ENCODE measurements around the gene PAPSS2. TPM values are rescaled to one million over a fixed set of nuclear protein-coding genes. Genes with fewer than 3 reads are reported as not detected.

The PAPSS2 gene
- total RNA-seq, 1 experiment from 2014 or later = 24.5 TPM

DNA sequence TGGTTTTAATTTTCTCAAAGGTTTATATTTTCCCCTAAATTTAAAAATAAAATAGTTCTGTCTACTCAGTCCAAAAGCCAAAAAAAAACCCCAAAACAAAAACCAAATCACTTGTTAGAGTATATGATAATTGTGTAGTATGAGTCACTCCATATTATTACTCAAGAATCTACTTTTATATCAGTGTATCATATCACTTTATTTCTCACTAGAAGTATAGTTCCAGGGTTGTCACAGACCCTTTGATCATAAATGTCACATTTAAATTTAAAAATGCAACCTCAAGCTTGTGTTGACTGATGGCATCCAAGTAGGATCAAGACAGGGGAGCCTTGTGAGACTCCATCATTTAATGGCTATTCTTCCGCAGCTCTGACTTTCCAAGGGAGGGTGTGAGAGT lies 61.0 kb downstream of the PAPSS2 start:
- Histone ChIP-seq H3K27ac (ENCODE audit: insufficient read length, low read depth, low read length) (no peak overlapping the region), H3K9ac (ENCODE audit: extremely low read depth, insufficient read length, low read length) (no peak overlapping the region), H3T11ph (ENCODE audit: low read length) (no peak overlapping the region), H4K8ac (replicated peaks; ENCODE audit: insufficient read length, low read depth, low read length) (no peak overlapping the region), H3K9me3 (ENCODE audit: control insufficient read depth, low read depth, low read length) (no peaks in the 10 kb centered on the region), H3K14ac (ENCODE audit: insufficient read depth, low read length) (no peak overlapping the region), H3K4me2 (ENCODE audit: insufficient read depth, insufficient read length, low read length) (no peak overlapping the region), H3K4ac (ENCODE audit: low read depth, low read length) (no peak overlapping the region), H3K18ac (ENCODE audit: insufficient read length, low read depth, low read length) (no peak overlapping the region), H2BK20ac (ENCODE audit: low read depth, low read length, poor library complexity, severe bottlenecking) (no peak overlapping the region), H3K23ac (ENCODE audit: insufficient read length, low read depth, low read length) (no peak overlapping the region), H4K91ac (ENCODE audit: insufficient read length, low read depth, low read length) (no peak overlapping the region), H3K56ac (ENCODE audit: insufficient read length, low read depth, low read length) (no peak overlapping the region), H3K4me1 (ENCODE audit: insufficient read depth, low read length) (no peaks in the 10 kb centered on the region), H3K23me2 (ENCODE audit: insufficient read length, low read depth, low read length, poor library complexity, severe bottlenecking) (no peaks in the 10 kb centered on the region), H4K20me1 (ENCODE audit: control insufficient read depth, insufficient read depth, insufficient read length) (no peaks in the 10 kb centered on the region), H2BK12ac (ENCODE audit: insufficient read length, low read depth, low read length) (no peak overlapping the region), H2AFZ (ENCODE audit: low read length) (no peak overlapping the region), H3K27me3 (ENCODE audit: insufficient read depth, low read length) (no peaks in the 10 kb centered on the region), H2BK120ac (ENCODE audit: low read depth, low read length, poor library complexity, severe bottlenecking) (no peak overlapping the region), H2BK15ac (ENCODE audit: low read depth, low read length) (no peak overlapping the region), H2AK5ac (ENCODE audit: insufficient read length, low read length) (no peak overlapping the region), H3K79me1 (ENCODE audit: insufficient read depth, low read depth, low read length, poor library complexity, severe bottlenecking) (no peaks in the 10 kb centered on the region), H3K79me2 (ENCODE audit: insufficient read depth, low read length) (no peaks in the 10 kb centered on the region), H4K5ac (ENCODE audit: insufficient read length, low read depth, low read length) (no peak overlapping the region), H2BK5ac (ENCODE audit: insufficient read length, low read length) (no peak overlapping the region)
- no peaks in the 10 kb centered on the region for H3K4me1 Mint-ChIP-seq
- no peak for DNase-seq
- TF ChIP-seq, protein P1, sequence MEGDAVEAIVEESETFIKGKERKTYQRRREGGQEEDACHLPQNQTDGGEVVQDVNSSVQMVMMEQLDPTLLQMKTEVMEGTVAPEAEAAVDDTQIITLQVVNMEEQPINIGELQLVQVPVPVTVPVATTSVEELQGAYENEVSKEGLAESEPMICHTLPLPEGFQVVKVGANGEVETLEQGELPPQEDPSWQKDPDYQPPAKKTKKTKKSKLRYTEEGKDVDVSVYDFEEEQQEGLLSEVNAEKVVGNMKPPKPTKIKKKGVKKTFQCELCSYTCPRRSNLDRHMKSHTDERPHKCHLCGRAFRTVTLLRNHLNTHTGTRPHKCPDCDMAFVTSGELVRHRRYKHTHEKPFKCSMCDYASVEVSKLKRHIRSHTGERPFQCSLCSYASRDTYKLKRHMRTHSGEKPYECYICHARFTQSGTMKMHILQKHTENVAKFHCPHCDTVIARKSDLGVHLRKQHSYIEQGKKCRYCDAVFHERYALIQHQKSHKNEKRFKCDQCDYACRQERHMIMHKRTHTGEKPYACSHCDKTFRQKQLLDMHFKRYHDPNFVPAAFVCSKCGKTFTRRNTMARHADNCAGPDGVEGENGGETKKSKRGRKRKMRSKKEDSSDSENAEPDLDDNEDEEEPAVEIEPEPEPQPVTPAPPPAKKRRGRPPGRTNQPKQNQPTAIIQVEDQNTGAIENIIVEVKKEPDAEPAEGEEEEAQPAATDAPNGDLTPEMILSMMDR (conservative IDR thresholded peaks at IDR 0.05) = no peak
- no peaks in the 10 kb centered on the region for H3K9me3 Mint-ChIP-seq
- no peak overlapping the region for H3K4me3 Mint-ChIP-seq
- no CpG with 5 or more reads among the region's 1 CpG for WGBS (ENCODE audit: extremely low coverage, insufficient read length, low lambda C conversion rate)
- H3K27ac Mint-ChIP-seq = no peak overlapping the region
- no peaks in the 10 kb centered on the region for H3K27me3 Mint-ChIP-seq (ENCODE audit: low read depth)
- H3K36me3 Mint-ChIP-seq (ENCODE audit: insufficient read depth in 1 of 3, low read depth in 3 of 3) = peaks cover 1 to 10% (median 9%) of the 10 kb centered on the region in 3 experiments; a peak in 5 of 7 replicates

All from H9 (cell line).